Activated T-cell treated with anti-CD3 and anti-CD28 coated beads, Interleukin-2, amount 50 U/mL, for 72 hours (primary cell): ENCODE data around the gene NEU1. TPM values are rescaled to one million over a fixed set of nuclear protein-coding genes. Genes with fewer than 3 reads are reported as not detected.
A peak's percentile ranks its signal among the peaks of the same experiment; 100 is the strongest.
"Not testable (repeated sequence)": the region's sequence is repeated elsewhere in the genome, so short reads cannot be mapped to it uniquely, and the experiment has no call there.

Source experiments
- ATAC-seq, 2 donors: fragments of 150-1000 bp; cut with Tn5 transposase; replicated peaks in 1 of 2; 2 replicates each; pipeline ENCODE4 v1.10.0; 2021; ENCODE audit warnings: moderate library complexity in 2 of 2, mild to moderate bottlenecking in 1 of 2
- DNase-seq, 2 donors: peaks; one replicate each; pipeline ENCODE4 v3.0.0; 2021 to 2022; ENCODE audit warnings: mixed read lengths in 1 of 2
- H3K27ac Mint-ChIP-seq: one replicate; pipeline ENCODE4 v1.8.0; 2022; ENCODE audit warnings: mild to moderate bottlenecking, moderate library complexity, mixed read lengths
- H3K27me3 Mint-ChIP-seq: one replicate; pipeline ENCODE4 v1.8.0; 2022; ENCODE audit warnings: low read depth, mixed read lengths
- H3K36me3 Mint-ChIP-seq, 2 donors: one replicate each; pipeline ENCODE4 v1.8.0; 2022; ENCODE audit warnings: mixed read lengths in 2 of 2, mild to moderate bottlenecking in 1 of 2; ENCODE audit not compliant: insufficient read depth in 2 of 2
- H3K4me1 Mint-ChIP-seq: one replicate; pipeline ENCODE4 v1.8.0; 2022; ENCODE audit warnings: low read depth, mixed read lengths
- H3K4me3 Mint-ChIP-seq, 2 donors: one replicate each; pipeline ENCODE4 v1.8.0; 2022; ENCODE audit warnings: mild to moderate bottlenecking in 2 of 2, mixed read lengths in 2 of 2, moderate library complexity in 2 of 2
- H3K9me3 Mint-ChIP-seq, 2 donors: one replicate each; pipeline ENCODE4 v1.8.0; 2022; ENCODE audit warnings: mixed read lengths in 2 of 2
- total RNA-seq, 2 donors: library from RNA; stranded (reverse); gene quantifications; one replicate each; pipeline ENCODE4 v1.2.3, GENCODE V29; 2022

Gene NEU1
- total RNA-seq, 2 donors from 2014 or later, result 24.0 to 27.1 TPM

DNA sequence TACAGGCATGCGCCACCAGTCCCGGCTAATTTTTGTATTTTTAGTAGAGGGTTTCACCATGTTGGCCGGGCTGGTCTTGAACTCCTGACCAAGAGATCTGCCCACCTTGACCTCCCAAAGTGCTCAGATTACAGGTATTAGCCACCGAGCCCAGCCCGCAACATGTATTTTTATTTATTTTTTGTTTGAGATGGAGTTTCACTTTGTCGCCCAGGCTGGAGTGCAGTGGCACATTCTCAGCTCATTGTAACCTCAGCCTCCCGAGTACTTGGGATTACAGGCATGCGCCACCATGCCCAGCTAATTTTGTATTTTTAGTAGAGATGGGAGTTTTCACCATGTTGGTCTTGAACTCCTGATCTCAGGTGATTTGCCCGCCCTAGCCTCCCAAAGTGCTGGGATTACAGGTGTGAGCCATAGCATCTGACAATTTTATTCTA, 24.5 kb downstream of the NEU1 start:
- not testable (repeated sequence) for DNase-seq, H3K9me3 Mint-ChIP-seq, H3K27me3 Mint-ChIP-seq, H3K27ac Mint-ChIP-seq, ATAC-seq
- Mint-ChIP-seq H3K4me3 (peak overlapping the region; percentile 86 to 97), H3K36me3 (peaks cover 23 to 46% of the 10 kb centered on the region in 2 donors), H3K4me1 (peaks cover 48% of the 10 kb centered on the region)

DNA sequence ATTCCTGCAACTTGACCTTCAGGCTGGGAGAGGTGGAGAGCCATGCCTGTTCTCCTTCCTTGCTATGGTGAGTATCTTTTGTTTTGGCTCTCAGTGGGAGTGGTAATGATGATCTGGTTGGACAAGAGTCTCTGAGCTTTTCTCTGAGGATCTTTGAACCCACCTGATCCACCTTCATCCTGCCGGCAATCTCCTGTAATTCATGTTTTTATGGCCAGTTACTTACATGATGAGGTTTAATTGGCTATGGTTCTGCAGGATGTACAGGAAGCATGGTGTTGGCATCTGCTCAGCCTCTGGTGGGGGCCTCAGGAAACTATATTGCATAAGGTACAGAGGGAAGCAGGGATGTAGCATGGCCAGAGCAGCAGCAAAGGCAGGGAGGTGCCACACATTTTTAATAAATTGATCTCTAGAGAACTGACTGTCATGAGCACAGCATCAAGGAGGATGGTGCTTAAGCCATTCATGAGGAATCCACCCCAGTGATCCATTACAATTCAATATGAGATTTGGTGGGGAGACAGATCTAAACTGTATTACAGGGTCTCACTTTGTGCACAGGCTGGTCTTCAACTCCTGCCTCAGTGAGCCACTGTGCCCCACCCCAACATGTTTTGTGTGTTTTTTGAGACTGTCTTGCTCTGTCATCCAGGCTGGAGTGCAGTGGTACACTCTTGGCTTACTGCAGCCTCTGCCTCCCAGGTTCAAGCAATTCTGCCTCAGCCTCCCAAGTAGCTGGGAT, 25.1 kb downstream of the NEU1 start:
- Mint-ChIP-seq H3K9me3 (no peaks in the 10 kb centered on the region), H3K4me3 (peak overlapping the region; percentile 86 to 97), H3K4me1 (peaks cover 54% of the 10 kb centered on the region), H3K27ac (peak overlapping the region; percentile 97), H3K36me3 (peaks cover 23 to 46% of the 10 kb centered on the region in 2 donors), H3K27me3 (no peaks in the 10 kb centered on the region)
- ATAC-seq (no peak), DNase-seq (no peak)

DNA sequence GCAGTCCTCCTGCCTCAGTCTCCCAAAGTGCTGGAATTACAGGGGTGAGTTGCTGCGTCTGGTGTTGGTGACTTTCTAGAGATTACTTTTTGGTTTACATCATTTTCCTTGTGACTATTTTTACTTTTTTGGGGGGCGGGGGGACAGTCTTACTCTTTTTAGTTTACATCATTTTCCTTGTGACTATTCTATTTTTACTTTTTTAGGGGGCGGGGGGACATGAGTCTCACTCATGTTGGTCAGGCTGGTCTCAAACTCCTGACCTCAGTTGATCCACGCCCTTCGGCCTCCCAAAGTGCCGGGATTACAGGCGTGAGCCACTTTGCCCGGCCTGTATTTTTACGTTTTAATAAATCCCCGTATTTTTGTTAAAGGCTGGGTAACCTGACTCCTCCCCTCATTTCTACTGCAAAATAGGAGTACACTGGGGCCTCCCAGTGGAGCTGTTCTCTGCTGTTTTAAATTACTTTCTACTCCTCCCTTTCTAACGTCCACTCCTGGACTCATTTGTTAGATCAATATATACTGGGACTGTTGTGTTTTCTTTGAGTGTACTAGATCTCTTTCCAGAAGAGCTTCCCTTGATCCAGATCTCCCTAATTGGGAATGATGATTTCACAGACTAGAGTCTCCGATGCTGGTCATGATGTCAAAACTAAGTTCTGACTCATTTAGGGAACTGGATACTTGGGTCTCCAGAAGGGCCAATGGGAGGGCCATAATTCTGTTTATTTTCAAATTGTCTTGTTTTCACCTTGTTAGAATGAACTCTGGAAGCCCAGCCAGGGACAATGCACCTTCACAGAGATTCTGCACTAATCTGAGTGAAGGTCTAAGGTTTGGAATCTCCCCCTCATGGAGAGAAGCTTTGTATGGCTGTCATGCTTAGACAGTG, 25.9 kb downstream of the NEU1 start:
- Mint-ChIP-seq H3K27me3 (no peaks in the 10 kb centered on the region), H3K4me1 (peaks cover 54% of the 10 kb centered on the region), H3K36me3 (peaks cover 23 to 46% of the 10 kb centered on the region in 2 donors), H3K4me3 (peak overlapping the region; percentile 86 to 97), H3K27ac (peak overlapping the region; percentile 97), H3K9me3 (no peaks in the 10 kb centered on the region)
- ATAC-seq, result no peak
- DNase-seq, result no peak

DNA sequence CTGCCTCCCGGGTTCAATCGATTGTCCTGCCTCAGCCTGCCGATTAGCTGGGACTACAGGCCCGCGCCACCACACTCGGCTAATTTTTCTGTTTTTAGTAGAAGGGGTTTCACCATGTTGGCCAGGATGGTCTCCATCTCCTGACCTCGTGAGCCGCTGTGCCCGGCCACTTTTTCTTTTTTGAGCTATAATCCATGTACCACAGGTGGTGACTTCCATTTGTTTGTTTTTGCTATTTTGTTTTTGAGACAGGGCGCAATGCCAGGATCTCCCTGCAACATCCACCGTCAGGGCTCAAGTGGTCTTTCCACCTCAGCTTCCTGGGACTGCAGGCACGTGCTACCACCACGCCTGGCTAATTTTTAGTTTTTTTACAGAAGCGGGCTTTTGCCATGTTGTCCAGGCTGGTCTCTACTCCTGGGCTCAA, 26.6 kb downstream of the NEU1 start:
- ATAC-seq (no peak), DNase-seq (no peak)
- H3K4me1 Mint-ChIP-seq, result peaks cover 56% of the 10 kb centered on the region
- H3K4me3 Mint-ChIP-seq, result peak overlapping the region; percentile 86 to 97
- H3K27me3 Mint-ChIP-seq, result no peaks in the 10 kb centered on the region
- no peaks in the 10 kb centered on the region for H3K9me3 Mint-ChIP-seq
- H3K36me3 Mint-ChIP-seq, result peaks cover 23 to 44% of the 10 kb centered on the region in 2 donors
- peak overlapping the region; percentile 97 for H3K27ac Mint-ChIP-seq

DNA sequence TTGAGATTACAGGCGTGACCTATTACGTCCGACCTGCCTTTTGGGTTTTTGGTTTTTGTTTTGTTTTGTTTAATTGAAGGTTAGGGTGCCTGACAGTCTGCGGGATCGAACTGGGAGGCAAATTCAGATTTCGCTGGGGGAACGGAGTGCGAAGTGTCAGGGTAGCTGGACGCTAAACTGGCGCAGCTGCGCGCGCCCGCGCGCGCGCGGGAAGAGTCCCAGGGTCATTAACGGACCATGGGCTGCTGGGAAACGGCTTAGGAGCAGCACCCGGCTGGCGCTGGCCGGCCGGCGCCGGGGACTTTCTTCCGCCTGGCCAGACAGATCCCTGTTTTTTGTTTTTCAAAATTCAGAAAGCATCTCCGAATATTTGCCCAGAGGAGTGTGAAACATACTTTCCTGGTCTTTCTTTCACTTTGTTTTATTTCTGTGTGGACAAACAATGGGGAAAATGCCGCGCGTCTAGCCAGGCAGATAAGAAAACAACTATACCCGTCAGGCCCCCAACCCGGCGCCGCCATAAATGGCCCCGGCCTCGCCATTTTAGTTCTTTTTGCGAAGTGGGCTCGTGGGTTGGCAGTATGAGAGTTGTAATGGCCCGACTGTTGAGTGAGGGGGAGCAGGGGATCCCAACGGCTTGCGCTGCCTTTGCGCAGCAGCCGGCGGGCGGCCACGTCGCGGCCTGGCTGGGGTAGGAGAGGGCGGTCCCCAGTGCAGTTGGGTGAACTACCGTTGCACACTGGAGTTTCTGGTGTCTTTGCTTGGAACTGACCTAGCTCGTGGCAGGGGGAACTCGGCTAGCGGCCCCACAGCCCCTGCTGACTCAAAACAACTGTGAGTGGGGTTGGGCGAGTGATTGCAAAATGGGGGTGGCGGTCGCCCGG, 28.0 kb downstream of the NEU1 start:
- Mint-ChIP-seq H3K36me3 (peaks cover 25 to 36% of the 10 kb centered on the region in 2 donors), H3K4me1 (peaks cover 68% of the 10 kb centered on the region), H3K27me3 (no peaks in the 10 kb centered on the region), H3K4me3 (peak overlapping the region; percentile 86 to 97), H3K9me3 (no peaks in the 10 kb centered on the region), H3K27ac (peak overlapping the region; percentile 97)
- peak; percentile 80 to 83 for DNase-seq
- ATAC-seq, result peak; percentile 65

DNA sequence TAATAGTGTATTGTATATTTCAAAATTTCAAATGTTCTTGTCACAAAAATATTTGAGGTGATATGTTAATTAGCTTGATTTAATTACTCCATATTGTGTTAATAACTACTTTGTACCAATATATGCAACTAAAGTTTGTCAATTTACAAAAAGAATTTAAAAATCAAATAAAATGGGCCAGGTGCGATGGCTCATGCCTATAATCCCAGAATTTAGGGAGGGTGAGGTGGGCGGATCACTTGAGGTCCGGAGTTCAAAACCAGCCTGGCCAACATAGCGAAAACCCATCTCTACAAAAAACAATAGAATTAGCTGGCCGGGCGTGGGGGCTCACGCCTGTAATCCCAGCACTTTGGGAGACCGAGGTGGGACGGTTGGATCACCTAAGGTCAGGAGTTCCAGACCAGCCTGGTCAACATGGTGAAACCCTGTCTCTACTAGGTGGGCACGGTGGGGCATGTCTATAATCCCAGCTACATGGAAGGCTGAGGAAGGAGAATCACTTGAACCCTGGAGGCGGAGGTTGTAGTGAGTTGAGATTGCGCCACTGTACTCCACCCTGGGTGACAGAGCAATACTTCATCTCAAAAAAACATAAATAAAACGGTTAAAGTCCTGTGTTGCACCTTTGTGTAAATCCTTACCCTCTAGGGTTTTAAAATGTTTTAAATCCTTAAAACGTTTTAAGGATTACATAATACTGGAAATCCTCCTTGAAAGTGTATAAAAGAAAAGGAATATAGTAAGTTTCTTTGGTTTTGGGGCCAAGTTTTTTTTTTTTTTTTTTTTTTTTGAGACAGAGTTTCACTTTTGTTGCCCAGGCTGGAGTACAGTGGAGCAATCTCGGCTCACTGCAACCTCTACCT, 31.0 kb downstream of the NEU1 start:
- Mint-ChIP-seq H3K4me3 (peak overlapping the region; percentile 96), H3K9me3 (no peaks in the 10 kb centered on the region), H3K27ac (peak overlapping the region; percentile 97), H3K27me3 (no peaks in the 10 kb centered on the region), H3K4me1 (peaks cover 46% of the 10 kb centered on the region), H3K36me3 (peaks cover 16 to 21% of the 10 kb centered on the region in 2 donors)
- DNase-seq (no peak), ATAC-seq (no peak)

DNA sequence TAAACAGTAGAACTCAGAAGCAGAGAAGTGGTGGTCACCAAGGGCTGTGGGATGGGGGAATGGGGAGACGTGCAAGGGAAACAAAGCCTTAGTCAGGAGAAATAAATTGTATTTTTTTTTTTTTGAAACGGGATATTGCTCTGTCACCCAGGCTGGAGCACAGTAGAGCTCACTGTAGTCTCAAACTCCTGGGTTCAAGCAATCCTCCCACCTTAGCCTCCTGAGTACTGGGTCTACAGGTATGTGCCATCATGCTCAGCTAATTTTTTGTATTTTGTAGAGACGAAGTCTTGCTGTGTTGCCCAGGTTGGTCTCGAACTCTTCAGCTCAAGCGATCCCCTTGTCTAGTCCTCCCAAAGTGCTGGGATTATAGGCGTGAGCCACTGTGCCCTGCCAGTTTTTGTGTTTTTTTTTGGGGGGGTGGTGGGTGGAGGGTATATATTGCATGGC, 31.7 kb downstream of the NEU1 start:
- Mint-ChIP-seq H3K27me3 (no peaks in the 10 kb centered on the region), H3K27ac (peak overlapping the region; percentile 97), H3K36me3 (peaks cover 11 to 14% of the 10 kb centered on the region in 2 donors)

DNA sequence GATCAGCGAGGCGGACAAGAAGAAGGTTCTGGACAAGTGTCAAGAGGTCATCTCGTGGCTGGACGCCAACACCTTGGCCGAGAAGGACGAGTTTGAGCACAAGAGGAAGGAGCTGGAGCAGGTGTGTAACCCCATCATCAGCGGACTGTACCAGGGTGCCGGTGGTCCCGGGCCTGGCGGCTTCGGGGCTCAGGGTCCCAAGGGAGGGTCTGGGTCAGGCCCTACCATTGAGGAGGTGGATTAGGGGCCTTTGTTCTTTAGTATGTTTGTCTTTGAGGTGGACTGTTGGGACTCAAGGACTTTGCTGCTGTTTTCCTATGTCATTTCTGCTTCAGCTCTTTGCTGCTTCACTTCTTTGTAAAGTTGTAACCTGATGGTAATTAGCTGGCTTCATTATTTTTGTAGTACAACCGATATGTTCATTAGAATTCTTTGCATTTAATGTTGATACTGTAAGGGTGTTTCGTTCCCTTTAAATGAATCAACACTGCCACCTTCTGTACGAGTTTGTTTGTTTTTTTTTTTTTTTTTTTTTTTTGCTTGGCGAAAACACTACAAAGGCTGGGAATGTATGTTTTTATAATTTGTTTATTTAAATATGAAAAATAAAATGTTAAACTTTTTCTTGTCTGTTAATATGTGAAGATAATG, 32.9 kb downstream of the NEU1 start:
- Mint-ChIP-seq H3K27me3 (no peaks in the 10 kb centered on the region), H3K9me3 (no peaks in the 10 kb centered on the region), H3K4me1 (peaks cover 53% of the 10 kb centered on the region), H3K36me3 (peaks cover 4 to 6% of the 10 kb centered on the region in 2 donors), H3K4me3 (peak overlapping the region; percentile 96), H3K27ac (peak overlapping the region; percentile 97)
- no peak for ATAC-seq
- DNase-seq, result no peak

More for the DNA sequence above, 31.7 kb downstream of the NEU1 start:
- H3K9me3 Mint-ChIP-seq, result no peaks in the 10 kb centered on the region
- ATAC-seq (no peak), DNase-seq (no peak)
- H3K4me1 Mint-ChIP-seq, result peaks cover 43% of the 10 kb centered on the region
- peak overlapping the region; percentile 96 for H3K4me3 Mint-ChIP-seq

DNA sequence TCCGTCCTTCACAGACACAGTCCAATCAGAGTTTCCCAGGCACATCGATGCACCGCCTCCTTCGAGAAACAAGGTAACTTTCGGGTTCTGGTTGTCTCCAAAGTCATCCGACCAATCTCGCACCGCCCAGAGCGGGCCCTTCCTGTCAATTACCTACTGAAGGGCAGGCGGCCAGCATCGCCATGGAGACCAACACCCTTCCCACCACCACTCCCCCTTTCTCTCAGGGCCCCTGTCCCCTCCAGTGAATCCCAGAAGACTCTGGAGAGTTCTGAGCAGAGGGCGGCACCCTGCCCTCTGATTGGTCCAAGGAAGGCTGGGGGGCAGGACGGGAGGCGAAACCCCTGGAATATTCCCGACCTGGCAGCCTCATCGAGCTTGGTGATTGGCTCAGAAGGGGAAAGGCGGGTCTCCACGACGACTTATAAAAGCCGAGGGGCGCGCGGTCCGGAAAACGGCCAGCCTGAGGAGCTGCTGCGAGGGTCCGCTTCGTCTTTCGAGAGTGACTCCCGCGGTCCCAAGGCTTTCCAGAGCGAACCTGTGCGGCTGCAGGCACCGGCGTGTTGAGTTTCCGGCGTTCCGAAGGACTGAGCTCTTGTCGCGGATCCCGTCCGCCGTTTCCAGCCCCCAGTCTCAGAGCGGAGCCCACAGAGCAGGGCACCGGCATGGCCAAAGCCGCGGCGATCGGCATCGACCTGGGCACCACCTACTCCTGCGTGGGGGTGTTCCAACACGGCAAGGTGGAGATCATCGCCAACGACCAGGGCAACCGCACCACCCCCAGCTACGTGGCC, 35.1 kb downstream of the NEU1 start, which contains the start of gene HSPA1B:
HSPA1B (plus strand) TSS at position 453 of the 794 bp plus-strand sequence; CDS start at position 666, 213 bp downstream.
- Mint-ChIP-seq H3K27me3 (no peaks in the 10 kb centered on the region), H3K9me3 (no peaks in the 10 kb centered on the region), H3K36me3 (peaks cover 2 to 4% of the 10 kb centered on the region in 2 donors), H3K4me3 (peak within 1 kb of the TSS; percentile 90 to 94), H3K4me1 (peaks cover 53% of the 10 kb centered on the region), H3K27ac (peak within 1 kb of the TSS; percentile 89)
- ATAC-seq (peak; percentile 75 to 77), DNase-seq (peak; percentile 91 to 95)

DNA sequence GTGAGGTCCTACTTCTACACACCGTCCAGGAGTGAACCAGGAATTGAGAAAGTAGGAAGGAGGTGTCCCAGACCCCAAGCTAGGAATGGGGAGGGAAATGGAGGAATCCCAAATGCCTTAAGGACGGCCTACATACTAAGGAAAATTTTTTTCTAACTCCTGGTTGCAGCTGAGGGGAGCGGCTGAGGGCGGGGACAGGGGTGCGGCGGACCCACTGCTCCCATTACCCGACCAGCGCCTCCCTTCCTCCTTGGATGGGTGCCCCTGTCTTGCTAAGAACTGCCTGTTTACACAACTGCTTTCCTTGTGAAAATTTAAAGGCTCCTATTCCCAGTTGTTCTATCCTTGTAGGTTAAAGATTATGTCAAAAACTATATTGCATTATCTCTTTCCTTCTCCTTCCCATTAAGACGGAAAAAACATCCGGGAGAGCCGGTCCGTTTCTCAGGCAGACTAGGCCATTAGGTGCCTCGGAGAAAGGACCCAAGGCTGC, 35.8 kb downstream of the NEU1 start:
- Mint-ChIP-seq H3K9me3 (no peaks in the 10 kb centered on the region), H3K4me1 (peaks cover 59% of the 10 kb centered on the region), H3K27me3 (no peaks in the 10 kb centered on the region), H3K4me3 (peak overlapping the region; percentile 90 to 94), H3K27ac (peak overlapping the region; percentile 89), H3K36me3 (peaks cover 2 to 4% of the 10 kb centered on the region in 2 donors)
- ATAC-seq (peak; percentile 12 to 16), DNase-seq (peak; percentile 62)
